ENCODE results near the gene YKT6.
A peak's percentile ranks its signal among the peaks of the same experiment; 100 is the strongest.
"Not testable (repeated sequence)": the region's sequence is repeated elsewhere in the genome, so short reads cannot be mapped to it uniquely, and the experiment has no call there.

The YKT6 gene

GRCh38 chr7:44193011-44193802, 7.6 kb upstream of the YKT6 start:
- no peak for DNase-seq (ENCODE audit: low read depth in 3 of 3)

- peak in 2 of 3 experiments; percentile 13 to 34 for DNase-seq (ENCODE audit: low read depth in 3 of 3)
Observed at GRCh38 chr7:44194069-44194468, 6.7 kb upstream of the YKT6 start.

GRCh38 chr7:44194562-44195145, 6.1 kb upstream of the YKT6 start:
- no peak for DNase-seq (ENCODE audit: low read depth in 3 of 3)

- DNase-seq (ENCODE audit: low read depth in 3 of 3), result no peak
Observed at GRCh38 chr7:44195889-44196288, 4.9 kb upstream of the YKT6 start.

- DNase-seq (ENCODE audit: low read depth in 3 of 3), result peak in 1 of 3 experiments; percentile 5
Observed at GRCh38 chr7:44196450-44196872, 4.3 kb upstream of the YKT6 start.

GRCh38 chr7:44197474-44197873, 3.3 kb upstream of the YKT6 start:
- no peak for DNase-seq (ENCODE audit: low read depth in 3 of 3)

- not testable (repeated sequence) for DNase-seq (ENCODE audit: low read depth in 3 of 3)
Observed at GRCh38 chr7:44200163-44200562, 615 bp upstream of the YKT6 start.

- no peak for DNase-seq (ENCODE audit: low read depth in 3 of 3)
Observed at GRCh38 chr7:44201813-44202212, 1.0 kb downstream of the YKT6 start.

GRCh38 chr7:44206008-44206407, 5.2 kb downstream of the YKT6 start:
- no peak for DNase-seq (ENCODE audit: low read depth in 3 of 3)

- DNase-seq (ENCODE audit: low read depth in 3 of 3), result no peak
Observed at GRCh38 chr7:44208085-44208484, 7.3 kb downstream of the YKT6 start.

- DNase-seq (ENCODE audit: low read depth in 3 of 3), result no peak
Observed at GRCh38 chr7:44210107-44210506, 9.3 kb downstream of the YKT6 start.

GRCh38 chr7:44211126-44211675, 10.4 kb downstream of the YKT6 start:
- no peak for DNase-seq (ENCODE audit: low read depth in 3 of 3)

- DNase-seq (ENCODE audit: low read depth in 3 of 3), result no peak
Observed at GRCh38 chr7:44212018-44212417, 11.2 kb downstream of the YKT6 start.

- DNase-seq (ENCODE audit: low read depth in 3 of 3), result no peak
Observed at GRCh38 chr7:44212581-44213184, 11.9 kb downstream of the YKT6 start.

GRCh38 chr7:44213206-44213876, 12.6 kb downstream of the YKT6 start:
- DNase-seq (ENCODE audit: low read depth in 3 of 3), result no peak

- no peak for DNase-seq (ENCODE audit: low read depth in 3 of 3)
Observed at GRCh38 chr7:44213877-44214388, 13.2 kb downstream of the YKT6 start.

GRCh38 chr7:44215531-44215930, 14.8 kb downstream of the YKT6 start:
- DNase-seq (ENCODE audit: low read depth in 3 of 3), result no peak

GRCh38 chr7:44216019-44216418, 15.2 kb downstream of the YKT6 start:
- no peak for DNase-seq (ENCODE audit: low read depth in 3 of 3)

- no peak for DNase-seq (ENCODE audit: low read depth in 3 of 3)
Observed at GRCh38 chr7:44216521-44217222, 15.9 kb downstream of the YKT6 start.

- no peak for DNase-seq (ENCODE audit: low read depth in 3 of 3)
Observed at GRCh38 chr7:44217223-44217714, 16.5 kb downstream of the YKT6 start.

GRCh38 chr7:44217852-44218402, 17.1 kb downstream of the YKT6 start:
- DNase-seq (ENCODE audit: low read depth in 3 of 3), result no peak

Measured in stimulated activated CD4-positive, alpha-beta T cell treated with anti-CD3 and anti-CD28 coated beads, TNF-alpha, amount 100 ng/mL, for 4 hours (primary cell).